IPS-15b (cell line): ENCODE data around the gene EBI3.
"Not testable (repeated sequence)": the region's sequence is repeated elsewhere in the genome, so short reads cannot be mapped to it uniquely, and the experiment has no call there.

Source experiments
- H3K27me3 ChIP-seq: one replicate; pipeline ENCODE4 v1.6.1; 2013; ENCODE audit warnings: low read length; ENCODE audit not compliant: control insufficient read depth, insufficient read depth
- H3K36me3 ChIP-seq: one replicate; pipeline ENCODE4 v1.6.1; 2013; ENCODE audit warnings: low read length; ENCODE audit not compliant: control insufficient read depth, insufficient read depth
- H3K4me1 ChIP-seq: one replicate; pipeline ENCODE4 v1.6.1; 2013; ENCODE audit warnings: mild to moderate bottlenecking, low read length; ENCODE audit not compliant: control insufficient read depth, insufficient read depth
- H3K4me3 ChIP-seq: one replicate; pipeline ENCODE4 v1.5.1; 2013; ENCODE audit warnings: low read depth, low read length
- H3K9ac ChIP-seq: one replicate; pipeline ENCODE4 v1.6.1; 2013; ENCODE audit warnings: low read depth, mild to moderate bottlenecking, low read length
- H3K9me3 ChIP-seq: one replicate; pipeline ENCODE4 v1.6.1; 2013; ENCODE audit warnings: mild to moderate bottlenecking, low read length; ENCODE audit not compliant: control insufficient read depth, insufficient read depth

The EBI3 gene

GRCh38 chr19:4229179-4229931, at the start of gene EBI3:
TSS of gene EBI3 (plus strand) at chr19:4229523. CDS start at chr19:4229551, 28 bp downstream.
- Histone ChIP-seq H3K27me3 (peaks cover 4% of the 10 kb centered on the region), H3K9ac (no peak within 1 kb of the TSS), H3K36me3 (no peaks in the 10 kb centered on the region), H3K4me1 (peaks cover 4% of the 10 kb centered on the region), H3K9me3 (no peaks in the 10 kb centered on the region), H3K4me3 (peak within 1 kb of the TSS; percentile 37)

- H3K36me3 ChIP-seq: no peaks in the 10 kb centered on the region
- no peak overlapping the region for H3K4me3 ChIP-seq
- H3K9me3 ChIP-seq: no peaks in the 10 kb centered on the region
- no peaks in the 10 kb centered on the region for H3K4me1 ChIP-seq
- no peak overlapping the region for H3K9ac ChIP-seq
- H3K27me3 ChIP-seq: no peaks in the 10 kb centered on the region
Observed at GRCh38 chr19:4181053-4181508, 48.2 kb upstream of the EBI3 start.

- H3K27me3 ChIP-seq: no peaks in the 10 kb centered on the region
- no peaks in the 10 kb centered on the region for H3K9me3 ChIP-seq
- H3K36me3 ChIP-seq: no peaks in the 10 kb centered on the region
- peak within 1 kb of the TSS; percentile 91 for H3K4me3 ChIP-seq
- peak within 1 kb of the TSS; percentile 79 for H3K9ac ChIP-seq
- no peaks in the 10 kb centered on the region for H3K4me1 ChIP-seq
Observed at GRCh38 chr19:4182084-4182810, 47.1 kb upstream of the EBI3 start, which contains the start of the genes ANKRD24 and SIRT6. TSS of gene ANKRD24 (plus strand) at chr19:4182689. CDS start at chr19:4186426, 3,737 bp downstream. TSS of gene SIRT6 (minus strand) at chr19:4182563. CDS start at chr19:4182539, 24 bp downstream.

GRCh38 chr19:4183967-4184717, 45.2 kb upstream of the EBI3 start:
- Histone ChIP-seq H3K9ac (no peak overlapping the region), H3K36me3 (no peaks in the 10 kb centered on the region), H3K27me3 (no peaks in the 10 kb centered on the region), H3K4me3 (peak overlapping the region; percentile 18), H3K4me1 (no peaks in the 10 kb centered on the region), H3K9me3 (no peaks in the 10 kb centered on the region)

GRCh38 chr19:4184718-4185352, 44.5 kb upstream of the EBI3 start:
- Histone ChIP-seq H3K4me3 (no peak overlapping the region), H3K9ac (no peak overlapping the region), H3K4me1 (no peaks in the 10 kb centered on the region), H3K36me3 (no peaks in the 10 kb centered on the region), H3K27me3 (no peaks in the 10 kb centered on the region), H3K9me3 (no peaks in the 10 kb centered on the region)

- Histone ChIP-seq H3K4me3 (no peak overlapping the region), H3K4me1 (no peaks in the 10 kb centered on the region), H3K9me3 (no peaks in the 10 kb centered on the region), H3K36me3 (no peaks in the 10 kb centered on the region), H3K27me3 (no peaks in the 10 kb centered on the region), H3K9ac (peak overlapping the region; percentile 28)
Observed at GRCh38 chr19:4185413-4186086, 43.8 kb upstream of the EBI3 start.

GRCh38 chr19:4186087-4186993, 43.0 kb upstream of the EBI3 start:
- Histone ChIP-seq H3K4me1 (no peaks in the 10 kb centered on the region), H3K9me3 (no peaks in the 10 kb centered on the region), H3K4me3 (no peak overlapping the region), H3K27me3 (no peaks in the 10 kb centered on the region), H3K36me3 (no peaks in the 10 kb centered on the region), H3K9ac (peak overlapping the region; percentile 28)

- Histone ChIP-seq H3K9ac (no peak overlapping the region), H3K4me1 (no peaks in the 10 kb centered on the region), H3K36me3 (no peaks in the 10 kb centered on the region), H3K27me3 (no peaks in the 10 kb centered on the region), H3K9me3 (no peaks in the 10 kb centered on the region), H3K4me3 (no peak overlapping the region)
Observed at GRCh38 chr19:4187313-4188122, 41.8 kb upstream of the EBI3 start.

GRCh38 chr19:4189641-4190040, 39.7 kb upstream of the EBI3 start:
- Histone ChIP-seq H3K4me3 (no peak overlapping the region), H3K4me1 (no peaks in the 10 kb centered on the region), H3K27me3 (no peaks in the 10 kb centered on the region), H3K9ac (no peak overlapping the region), H3K36me3 (no peaks in the 10 kb centered on the region), H3K9me3 (no peaks in the 10 kb centered on the region)

- H3K36me3 ChIP-seq, H3K4me3 ChIP-seq, H3K4me1 ChIP-seq, H3K9ac ChIP-seq, H3K27me3 ChIP-seq, H3K9me3 ChIP-seq: not testable (repeated sequence)
Observed at GRCh38 chr19:4192537-4192936, 36.8 kb upstream of the EBI3 start.
